ENCODE data around the gene NUP210.

The NUP210 gene

GRCh38 chr3:13272831-13273603, 147.1 kb downstream of the NUP210 start:
- no peak for DNase-seq

- DNase-seq = no peak
Measured at GRCh38 chr3:13269711-13270378, 150.3 kb downstream of the NUP210 start.

- no peak for DNase-seq
Measured at GRCh38 chr3:13268961-13269441, 151.1 kb downstream of the NUP210 start.

DNA sequence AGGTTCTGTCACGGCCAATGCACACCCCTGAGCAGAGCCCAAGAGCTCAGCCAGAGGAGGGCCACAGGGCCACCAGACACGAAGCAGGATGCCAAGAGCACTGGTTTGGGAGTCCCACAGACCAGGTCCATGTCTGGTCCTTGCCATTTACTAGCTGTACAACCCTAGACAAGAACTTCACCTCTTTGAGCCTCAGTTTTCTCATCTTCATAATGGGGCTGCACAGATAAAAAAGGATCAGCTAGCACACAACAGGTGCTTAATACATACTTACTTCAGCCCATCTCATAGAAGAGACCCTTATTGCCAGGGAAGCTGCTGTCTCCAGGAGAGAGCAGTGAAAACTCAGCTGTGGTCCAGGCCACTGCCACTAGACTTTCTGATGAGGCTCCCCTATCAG, 152.0 kb downstream of the NUP210 start:
- DNase-seq = no peak

DNA sequence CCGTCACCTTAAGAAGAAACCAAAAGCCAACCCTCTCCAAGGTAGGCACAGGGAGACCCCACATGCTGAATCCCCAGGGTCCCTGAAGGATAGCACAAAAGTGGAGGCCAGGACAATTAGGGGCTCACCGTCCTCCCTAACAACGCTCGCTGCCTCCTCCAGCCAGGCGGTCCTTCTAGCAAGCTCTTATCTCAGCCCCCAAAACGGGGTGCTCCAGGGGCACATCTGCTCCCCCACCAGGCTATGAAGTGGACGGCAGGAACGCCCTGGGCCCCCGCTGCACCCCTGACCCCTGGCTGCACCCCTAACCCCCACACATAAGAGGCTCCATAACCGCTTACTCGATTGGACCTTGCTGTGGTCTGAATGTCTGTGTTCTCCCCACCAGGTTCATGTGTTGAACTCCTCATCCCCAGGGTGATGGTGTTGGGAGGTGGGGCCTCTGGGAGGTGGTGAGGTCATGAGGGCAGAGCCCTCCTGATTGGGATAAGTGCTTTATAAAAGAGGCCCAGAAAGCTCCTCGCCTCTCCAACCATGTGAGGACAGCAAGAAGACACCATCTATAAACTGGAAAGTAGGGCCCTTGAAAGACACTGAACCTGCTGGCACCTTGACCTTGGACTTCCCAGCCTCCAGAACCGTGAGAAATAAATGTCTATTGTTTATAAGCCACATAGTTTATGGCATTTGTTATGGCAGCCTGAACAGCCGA, 153.3 kb downstream of the NUP210 start:
- no peak for DNase-seq

Data from hippocampal formation (tissue), 2 donors.